Hepatic stellate cell (primary cell): ENCODE results near the gene DAP.
A peak's percentile ranks its signal among the peaks of the same experiment; 100 is the strongest.
"Not testable (repeated sequence)": the region's sequence is repeated elsewhere in the genome, so short reads cannot be mapped to it uniquely, and the experiment has no call there.

Experiments
- DNase-seq: peaks from one replicate; pipeline ENCODE4 v3.0.0; 2011; ENCODE audit warnings: low spot score

DAP gene

DNA sequence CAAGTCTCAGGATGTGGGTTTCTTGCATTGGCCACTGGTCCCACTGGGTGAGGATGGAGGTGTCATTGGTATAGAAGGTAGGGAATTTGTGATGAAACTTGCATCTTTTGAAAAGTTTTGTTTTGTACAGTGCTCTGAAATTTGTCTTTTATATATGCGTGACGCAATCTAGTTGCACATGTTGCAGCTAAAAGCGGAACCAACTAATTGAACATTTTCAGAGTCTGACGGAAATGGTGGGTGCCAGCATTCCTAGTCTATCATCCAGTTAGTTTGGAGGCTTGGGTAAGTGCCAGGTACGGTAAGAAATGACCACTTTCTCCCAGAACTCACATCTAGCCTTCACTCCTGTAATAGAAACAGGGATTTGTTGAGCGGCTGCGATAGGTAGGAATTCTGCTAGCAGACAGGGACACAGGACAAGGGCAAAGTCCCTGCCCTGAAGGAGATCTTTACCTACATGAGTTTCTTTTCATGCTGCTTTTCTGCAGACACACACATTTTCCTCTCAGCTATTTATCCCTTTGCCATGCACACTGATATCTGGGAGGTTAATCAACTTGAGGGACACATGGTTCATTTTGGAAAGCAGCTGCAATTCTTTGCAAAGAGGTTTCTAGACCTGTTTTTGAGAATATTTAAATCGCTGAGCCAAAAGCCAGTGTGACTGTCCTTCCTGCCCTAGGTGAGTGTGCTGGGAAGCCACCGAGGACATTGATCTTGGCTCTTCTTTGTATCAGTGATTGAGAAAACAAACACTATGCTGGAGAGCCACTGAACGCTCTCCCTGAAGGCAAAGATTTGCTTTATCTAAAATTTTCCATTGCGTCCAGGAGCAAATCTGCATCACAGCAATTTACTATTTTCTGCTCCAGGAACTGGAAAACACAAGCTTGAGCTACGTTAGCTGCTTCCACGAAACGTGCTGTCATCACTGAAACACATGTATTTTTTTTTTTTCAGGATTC is 89.7 kb downstream of the DAP start:
- no peak for DNase-seq

DNA sequence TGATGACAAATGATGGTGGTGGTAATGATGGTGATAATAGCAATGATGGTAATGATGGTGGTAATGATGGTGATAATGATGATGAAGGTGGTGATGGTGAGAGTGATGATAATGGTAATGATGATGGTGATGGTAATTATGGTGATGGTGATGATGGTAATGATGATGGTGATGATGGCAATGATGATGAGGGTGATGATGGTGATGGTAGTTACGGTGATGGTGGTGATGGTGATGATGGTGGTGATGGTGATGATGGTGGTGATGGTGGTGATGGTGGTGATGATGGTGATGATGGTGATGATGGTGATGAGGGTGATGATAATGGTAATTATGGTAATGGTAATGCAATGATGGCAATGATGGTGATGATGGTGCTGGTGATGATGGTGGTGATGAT is 91.1 kb downstream of the DAP start:
- no peak for DNase-seq

DNA sequence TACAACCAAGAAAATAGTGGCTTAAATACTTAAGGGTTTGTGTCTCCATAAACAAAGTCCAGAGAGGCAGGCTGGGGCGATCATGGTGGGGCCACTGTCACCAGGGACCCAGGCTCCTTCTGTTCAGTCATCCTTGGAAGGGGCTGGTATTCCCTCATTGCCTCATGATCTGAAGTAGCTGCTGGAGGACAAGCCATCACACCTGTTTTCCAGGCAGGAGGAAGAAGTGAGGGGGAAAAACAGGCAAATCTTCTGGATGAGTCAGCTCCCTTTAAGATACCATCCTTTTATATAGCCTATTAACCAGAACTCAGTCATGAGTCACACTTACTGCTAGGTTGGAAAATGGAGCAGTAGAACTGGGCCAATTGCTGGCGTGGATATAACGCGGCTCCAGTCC is 92.3 kb downstream of the DAP start:
- DNase-seq = no peak

DNA sequence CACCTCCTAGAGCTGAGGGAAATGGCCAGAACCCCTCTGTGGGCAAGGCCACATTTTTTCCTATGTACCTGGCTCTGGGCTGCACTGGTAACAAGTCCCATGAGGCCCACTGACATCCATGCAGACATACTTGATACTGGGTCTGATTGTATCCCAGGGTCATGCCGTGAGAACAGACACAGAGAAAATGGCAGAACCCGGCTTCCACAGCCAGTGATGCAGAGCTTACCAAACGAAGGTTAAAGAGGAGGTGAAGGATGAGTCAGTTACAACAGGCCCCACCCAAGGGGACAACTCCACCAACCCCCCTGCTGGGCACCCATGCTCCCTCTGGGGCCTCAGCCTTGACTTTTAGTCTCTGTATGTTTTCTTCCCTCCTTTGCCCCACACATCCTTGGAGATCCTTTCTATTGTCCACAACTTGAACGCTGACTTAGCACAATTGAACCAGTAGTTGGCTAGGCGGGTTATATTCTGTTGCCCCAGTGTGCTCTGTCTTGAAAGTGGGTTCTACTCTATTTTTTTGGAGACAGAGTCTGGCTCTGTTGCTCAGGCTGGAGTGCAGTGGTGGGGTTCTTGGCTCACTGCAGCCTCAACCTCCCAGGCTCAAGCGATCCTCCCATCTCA is 93.5 kb downstream of the DAP start:
- DNase-seq = no peak

DNA sequence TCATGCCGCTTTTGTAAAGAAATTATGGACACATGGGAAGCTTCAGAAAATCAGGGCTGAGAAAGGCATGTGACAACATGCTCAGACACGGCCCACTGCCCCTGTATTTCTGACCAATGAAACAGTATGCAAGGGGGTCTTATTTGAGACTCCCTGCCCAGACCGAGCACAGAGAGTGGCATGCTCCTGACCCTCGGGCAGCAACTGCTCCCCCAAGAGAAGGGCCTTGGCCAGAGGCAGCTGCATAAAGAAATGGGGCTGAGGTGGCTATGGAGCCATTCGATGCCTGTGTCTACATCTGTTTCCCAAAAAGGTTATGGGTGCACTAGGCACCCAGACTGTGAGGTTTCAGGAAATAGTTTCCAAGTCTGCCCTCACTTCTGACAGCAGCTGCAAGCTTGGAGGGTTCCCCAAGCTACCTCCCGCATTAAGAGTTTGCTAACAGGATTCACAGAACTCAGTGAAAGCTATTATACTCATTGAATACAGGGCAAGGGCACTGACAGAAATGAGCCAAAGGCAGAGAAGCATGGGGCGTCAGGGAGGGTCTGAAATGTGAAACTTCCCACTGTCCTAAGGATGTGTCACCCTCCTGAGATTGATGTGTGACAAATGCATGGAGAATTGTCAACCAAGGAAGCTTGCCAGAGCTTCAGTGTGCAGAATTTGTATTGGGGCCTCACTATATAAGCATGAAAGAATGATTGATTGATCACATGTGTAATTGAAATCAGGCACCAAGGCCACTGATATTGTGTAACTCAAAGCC is 94.3 kb downstream of the DAP start:
- DNase-seq = no peak

DNA sequence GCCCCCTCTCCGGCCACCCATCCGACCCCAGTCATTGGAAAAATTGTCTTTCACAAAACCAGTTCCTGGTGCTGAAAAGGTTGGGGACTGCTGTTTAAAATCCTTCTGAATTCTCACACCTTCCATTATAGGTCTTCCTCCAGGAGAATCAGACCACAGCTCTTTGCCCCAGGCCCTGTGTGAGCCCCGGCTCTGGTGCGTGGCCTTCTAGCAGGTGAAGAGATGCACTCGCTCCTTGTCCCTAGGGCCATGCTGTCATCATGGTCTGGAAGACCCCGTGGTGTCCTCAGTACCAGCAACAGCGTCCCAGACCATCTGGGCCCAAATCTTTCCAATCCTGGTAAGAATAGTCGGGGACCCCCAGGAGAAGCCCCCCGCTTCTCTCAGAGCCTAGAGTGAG is 95.2 kb downstream of the DAP start:
- no peak for DNase-seq

DNA sequence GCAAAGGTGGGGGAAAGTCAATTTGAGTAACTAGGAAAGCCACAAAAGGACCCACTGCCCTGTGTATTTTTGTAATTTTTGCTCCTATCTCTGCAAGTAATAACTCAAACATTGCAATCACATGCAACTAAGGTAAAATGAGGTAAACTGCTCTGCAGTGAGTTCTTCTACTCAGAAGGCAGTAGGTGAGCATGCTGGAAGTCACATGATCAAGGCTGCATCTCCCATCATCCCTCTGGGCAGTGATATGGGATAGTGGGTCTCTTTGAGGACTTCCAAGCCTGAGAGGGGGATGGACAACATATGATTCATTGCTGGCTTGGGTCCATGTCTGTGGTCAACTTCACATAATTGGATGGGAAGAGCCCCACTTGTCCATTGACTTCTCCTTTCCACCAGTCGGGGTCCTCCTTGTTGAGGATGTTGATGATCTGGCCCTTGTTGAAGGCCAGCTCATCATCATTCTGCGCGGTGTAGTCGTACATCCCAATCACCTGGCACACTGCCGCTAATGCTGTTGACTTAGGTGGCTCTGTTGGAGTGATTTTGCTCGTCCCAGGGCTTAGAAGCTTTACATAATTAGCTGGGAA is 96.8 kb downstream of the DAP start:
- not testable (repeated sequence) for DNase-seq

DNA sequence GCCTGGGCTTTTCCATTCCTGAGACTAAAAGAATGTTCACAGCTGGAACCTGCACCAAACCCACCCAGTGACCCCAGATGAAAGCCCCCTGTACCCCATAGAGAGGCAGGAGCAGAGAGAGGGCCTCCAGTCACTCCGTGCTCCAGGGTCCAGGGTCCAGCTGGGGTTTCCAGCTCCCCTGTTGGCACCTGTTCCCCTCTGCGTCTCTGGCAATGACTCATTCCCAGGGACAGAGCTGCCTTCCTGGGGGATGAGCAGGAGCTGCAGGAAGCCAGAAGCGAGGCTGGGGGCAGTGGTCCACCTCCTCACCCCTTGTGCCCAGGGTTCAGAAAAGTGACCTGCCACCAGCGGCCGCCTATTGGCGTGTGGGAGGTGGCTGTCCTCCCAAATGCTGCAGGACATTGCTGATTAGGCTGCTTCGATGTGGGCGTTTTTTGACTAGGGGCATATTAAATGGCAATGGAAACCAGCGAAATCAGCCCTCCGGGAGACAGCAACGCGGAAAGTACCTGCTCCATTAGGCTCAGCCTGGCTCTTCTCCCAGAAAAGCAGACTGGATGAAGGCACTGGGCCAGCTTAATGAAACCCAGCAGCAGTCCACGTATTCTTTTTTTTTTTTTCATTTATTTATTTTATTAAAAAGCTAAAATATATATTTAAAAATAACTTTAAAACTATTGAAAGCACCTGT is 97.4 kb downstream of the DAP start:
- peak; percentile 38 for DNase-seq

DNA sequence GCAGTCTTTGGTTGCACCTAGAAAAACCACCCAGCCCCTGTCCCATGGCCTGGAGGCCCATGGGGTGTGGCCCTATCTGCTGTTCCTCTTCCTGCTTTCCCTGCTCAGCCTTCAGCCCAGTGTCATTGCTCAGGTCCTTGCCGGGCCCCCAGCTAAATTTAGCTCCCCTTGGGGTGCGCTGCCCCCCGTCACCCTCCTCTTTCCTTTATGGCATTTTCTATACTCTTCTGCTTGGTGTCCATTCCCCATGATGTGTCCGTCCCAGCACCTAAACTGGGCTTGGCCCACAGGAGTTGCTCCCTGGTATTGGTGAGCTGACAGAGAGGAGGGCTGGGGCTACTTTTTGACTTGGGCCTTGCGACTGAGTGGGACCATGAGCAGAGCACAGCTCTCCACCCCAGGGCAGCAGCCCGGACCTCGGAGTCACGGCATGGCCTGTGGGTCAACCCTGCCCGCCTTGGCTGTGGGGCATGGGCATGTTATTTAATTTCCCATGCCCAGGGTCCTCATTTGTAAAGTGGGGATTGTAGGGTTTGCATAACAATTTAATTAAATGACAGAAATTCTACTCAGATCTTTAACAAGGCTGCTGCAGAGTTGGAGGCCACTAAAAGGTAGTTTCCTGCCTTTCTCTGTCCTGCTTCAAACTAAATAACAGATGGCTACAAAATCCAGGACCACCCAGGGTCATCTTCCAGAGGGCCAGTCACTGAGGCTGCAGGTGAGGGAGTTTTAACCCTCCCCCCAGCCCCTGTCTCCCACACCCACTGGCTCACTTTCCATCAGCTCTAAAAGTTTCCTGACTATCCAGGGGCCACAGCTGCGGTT is 98.2 kb downstream of the DAP start:
- DNase-seq = no peak

DNA sequence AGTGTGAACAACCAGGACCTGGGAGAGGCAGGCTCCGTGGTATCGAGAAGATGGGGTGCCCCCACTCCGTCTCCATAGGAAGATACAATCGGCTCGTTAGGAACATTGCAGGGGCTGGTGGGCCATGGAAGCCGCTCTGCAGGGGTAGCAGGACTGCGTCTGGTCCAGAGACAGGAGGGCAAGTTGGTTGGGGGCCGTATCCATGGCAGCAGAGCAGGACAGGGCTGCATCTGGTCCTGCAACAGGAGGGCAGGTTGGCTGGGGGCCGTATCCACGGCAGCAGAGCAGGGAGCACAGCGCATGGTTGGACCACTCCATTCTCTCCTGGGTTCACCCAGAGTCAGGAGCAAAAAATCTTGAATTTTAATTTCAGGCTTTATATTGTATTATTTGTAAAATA is 99.0 kb downstream of the DAP start:
- no peak for DNase-seq

DNA sequence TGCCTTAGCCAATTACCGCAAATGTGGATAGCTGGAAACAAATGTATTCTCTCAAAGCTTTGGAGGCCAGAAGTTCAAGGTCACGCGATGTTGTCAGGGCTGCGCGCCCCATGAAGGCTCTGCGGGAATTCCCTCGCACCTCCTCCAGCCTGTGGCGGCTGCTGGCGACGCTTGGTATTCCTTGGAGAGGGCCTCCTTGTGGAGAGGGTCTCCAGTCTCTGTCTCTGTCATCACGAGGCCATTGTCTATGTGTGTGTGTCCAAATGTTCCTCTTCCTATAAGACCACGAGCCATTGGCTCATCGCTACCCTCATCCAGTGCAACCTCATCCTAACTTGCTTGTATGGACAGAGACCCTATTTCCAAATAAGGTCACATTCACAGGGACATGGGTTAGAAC is 99.6 kb downstream of the DAP start:
- no peak for DNase-seq

DNA sequence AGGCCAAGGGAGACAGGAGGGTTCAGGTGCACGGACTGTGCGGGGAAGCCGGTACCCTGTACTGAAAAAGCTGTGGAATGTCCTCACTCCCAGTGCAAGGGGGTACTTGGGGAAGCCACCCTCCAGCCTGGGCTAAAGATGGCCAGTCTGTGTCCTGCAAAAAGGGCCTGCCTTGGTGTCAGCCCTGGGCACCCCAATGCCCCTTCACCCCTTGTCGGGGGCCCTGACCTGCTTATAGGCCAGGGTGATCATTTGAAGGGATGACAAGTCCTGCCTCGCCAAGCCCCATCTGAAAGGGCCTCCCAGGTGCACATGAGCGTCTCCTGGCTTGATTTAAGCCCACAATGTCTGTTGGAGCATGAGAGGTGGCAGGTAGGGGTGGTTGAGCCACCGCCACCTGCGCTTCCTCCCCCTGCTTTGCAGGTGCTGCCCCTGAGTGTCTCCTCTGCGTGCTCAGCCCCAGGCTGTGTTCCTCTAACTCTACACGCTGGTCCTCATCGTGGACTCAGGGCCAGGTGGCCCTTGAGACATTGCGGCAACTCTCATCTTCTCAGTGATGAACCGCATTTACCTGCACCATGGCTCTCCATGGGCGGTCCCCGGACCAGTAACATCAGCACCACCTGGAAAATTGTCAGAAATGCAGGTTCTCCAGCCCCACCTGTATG is 100.2 kb downstream of the DAP start:
- DNase-seq = no peak

DNA sequence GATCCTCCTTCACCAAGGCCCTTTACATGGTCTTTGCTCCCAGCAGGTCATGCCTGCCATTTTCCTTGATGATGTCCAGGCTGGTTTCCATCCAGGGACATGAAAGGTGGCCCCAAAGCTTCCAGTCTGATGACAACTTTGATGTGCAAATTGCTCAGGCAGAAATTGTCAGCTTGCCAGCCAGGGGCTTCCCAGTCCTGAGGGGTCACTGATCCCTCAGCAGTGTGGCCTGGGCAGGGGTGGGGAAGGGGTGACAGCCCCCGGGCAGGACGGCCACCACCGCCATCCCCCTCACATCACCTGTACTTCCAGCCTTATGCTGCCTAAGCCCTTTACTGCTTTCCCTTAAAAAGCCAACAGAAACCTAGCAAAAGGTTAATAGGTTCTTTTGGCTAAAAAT is 100.9 kb downstream of the DAP start:
- DNase-seq = no peak

DNA sequence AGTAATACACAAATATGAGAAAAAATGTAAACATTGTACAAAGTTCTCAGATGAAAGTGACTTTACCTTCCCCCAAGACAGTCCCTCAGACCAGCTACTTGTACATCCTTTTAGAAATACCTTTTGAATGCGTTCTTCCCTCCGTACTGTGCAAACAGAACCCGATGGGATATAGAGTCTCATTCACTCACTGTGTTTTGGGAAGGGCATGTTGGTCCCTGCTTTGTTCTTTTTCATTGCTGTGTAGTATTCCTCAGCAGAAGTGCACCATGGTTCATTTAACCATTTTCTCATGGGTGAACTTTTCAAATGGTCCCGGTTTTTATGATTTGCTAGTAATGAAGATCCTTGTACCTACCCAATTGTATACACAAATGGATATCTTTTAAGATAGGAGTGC is 102.8 kb downstream of the DAP start:
- no peak for DNase-seq

DNA sequence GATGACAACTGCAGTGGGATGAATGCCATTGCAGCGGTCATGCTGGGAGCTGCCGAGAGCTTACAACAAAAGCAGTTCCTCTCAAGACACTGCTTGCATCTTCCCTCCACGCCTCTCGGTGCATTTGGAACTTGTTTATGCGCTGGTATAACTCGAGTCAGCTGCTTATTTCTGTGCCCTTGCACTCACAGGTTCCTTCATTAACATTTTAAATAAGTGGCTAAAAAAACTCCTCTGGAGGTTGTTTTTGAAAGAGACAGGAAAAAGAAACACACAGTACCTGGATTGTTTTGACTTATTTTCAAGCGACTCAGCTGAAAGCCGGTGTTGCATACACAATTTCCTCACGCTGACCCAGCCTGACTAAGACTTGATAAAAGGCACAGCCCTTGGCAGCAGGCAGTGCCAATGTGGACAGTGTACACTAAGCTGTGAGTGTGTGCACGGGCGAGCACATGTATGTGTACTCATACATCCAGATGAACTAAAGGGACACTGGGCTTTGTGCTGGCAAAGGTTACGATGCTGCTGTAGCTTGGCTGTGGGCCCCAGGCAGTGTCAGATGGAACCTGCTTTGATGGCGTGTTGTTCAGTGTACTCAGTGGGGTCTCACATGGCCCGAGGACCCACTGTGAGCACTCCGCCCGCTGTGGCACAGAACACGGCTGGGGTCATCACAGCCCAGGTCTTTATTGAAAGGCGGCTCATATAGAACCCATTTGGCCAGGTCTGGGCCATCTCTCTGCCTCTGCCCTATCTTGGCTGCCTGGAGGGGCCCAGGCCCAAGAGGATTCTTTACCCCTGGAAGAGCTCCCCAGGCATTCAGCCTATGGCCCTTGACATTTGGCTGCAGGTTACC is 104.8 kb downstream of the DAP start:
- DNase-seq = no peak

DNA sequence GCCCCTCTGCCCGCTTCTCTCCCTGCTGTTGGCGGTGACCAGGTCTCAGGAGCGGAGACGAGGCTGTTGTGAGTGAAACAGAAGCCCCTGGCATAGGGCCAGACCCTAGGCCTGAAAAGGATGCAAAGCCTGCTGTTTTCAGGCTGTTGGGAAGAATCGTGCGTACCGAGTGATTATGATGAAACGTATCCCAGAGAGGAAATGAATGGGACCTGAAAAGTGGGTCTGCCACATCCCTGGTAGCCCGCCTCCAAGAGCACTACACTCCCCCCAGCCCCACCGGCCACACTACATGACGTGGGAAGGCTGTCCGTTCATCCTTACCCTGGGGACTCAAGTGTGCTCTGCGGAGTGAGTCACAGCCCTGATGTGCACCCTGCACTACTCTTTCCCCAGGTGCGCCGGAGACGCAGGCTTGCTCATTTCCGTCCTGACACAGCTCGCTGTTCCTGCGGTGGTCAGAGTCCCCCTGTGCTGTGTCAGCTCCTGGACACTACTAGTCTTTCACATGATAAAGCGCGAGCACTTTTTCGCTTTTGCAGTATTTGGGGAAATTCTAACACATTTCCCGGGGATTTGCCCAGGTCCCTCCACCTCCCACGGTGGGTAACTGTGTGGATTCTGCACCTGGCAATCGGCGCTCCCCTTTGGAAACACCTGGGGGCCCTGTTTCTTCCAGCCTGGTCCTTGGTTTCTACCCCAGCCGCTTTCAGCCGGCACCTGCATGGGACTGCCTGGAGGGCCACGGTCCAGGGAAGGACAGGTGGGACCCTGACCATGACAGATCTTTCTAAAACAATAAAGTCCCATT is 105.7 kb downstream of the DAP start:
- no peak for DNase-seq

DNA sequence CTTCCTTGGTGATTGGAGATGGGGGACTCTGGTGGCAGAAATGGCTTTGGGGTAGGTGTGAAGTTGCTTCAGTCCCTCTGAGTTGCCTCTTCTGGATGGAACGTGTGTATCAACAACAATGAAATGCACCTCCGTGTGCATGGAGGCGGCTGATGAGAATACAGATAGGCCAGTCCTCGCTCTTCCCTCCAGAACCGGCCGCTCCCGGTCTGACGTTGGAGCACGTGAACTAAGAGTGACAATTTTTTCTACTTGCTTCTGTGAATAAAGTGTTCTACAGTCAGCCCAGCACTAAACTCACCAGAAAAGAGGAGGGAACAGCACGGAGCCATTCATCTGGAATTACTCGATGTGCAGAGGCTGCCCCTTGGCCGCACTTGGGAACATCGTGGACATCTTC is 106.5 kb downstream of the DAP start:
- no peak for DNase-seq

DNA sequence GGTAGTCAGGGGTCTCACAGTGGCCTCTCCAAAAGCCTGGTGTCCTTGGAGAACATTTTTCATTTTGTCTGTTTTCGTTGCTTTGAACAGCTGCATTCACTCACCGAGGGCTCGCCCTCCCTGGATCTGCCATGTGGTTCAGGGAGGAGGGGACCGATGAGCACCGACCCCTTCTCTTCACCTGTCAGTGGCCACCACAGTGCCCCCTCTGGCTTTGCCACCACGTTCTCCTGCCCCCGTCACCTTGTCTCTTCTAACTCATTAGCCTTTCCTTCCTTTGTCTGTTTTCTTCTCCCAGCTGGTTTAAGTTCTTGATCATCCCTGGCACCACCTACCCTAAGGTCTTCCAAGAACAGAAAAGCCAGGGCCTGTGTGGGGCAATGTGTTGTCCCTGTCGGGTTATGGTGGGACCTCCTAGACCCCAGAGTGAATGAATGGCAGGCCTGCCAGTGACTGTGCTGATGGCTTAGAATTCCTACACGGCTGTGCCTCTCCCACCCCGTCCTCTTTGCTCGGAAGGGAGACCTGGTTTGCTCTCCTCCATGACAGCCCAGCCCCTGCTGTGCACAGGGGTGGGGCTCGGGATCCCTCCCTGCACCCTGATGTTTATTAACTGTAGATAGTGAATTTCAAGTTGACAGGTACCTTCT is 107.2 kb downstream of the DAP start:
- DNase-seq = no peak
